Thyroid gland (tissue), 4 donors: ENCODE measurements around the gene KIF20B.

Source experiments
- POLR2A ChIP-seq, 2 donors: fragments of 450-650 bp; IDR thresholded peaks; one replicate each; pipeline ENCODE4 v1.6.1; 2017; ENCODE audit warnings: antibody characterized with exemption in 2 of 2, mild to moderate bottlenecking in 2 of 2, moderate library complexity in 1 of 2
- TF ChIP-seq, protein P1 (sequence below), 6 experiments: fragments of 200-600 bp in 3 of 6; fragments of 450-650 bp in 3 of 6; sonication (generic) in 3 of 6; IDR thresholded peaks; one replicate each; pipeline ENCODE4 v1.5.1; 2016 to 2019; ENCODE audit warnings: antibody characterized with exemption in 6 of 6, mild to moderate bottlenecking in 2 of 6, inconsistent platforms in 1 of 6, moderate library complexity in 1 of 6

DNA sequence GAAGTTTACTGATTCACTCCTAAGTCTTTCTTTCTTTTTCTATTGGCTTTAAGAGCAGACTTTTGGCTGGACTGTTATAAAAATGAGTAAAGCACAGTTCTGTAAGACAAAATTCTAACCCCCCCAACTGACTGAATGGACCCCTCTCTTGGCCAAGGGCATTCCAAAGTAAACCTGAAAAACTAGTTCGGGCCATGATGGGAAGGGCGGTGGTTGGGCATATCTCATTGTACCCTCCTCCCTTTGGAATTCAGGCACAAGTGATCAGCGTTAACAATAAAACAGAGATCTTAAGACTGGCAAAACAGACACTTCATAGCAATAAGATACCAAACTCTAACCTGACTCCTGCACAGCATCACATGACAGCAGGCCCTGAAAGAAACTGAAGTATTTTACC is 6.1 kb upstream of the KIF20B start:
- TF ChIP-seq POLR2A (IDR thresholded peaks at IDR 0.05) = no peak
- TF ChIP-seq, protein P1, sequence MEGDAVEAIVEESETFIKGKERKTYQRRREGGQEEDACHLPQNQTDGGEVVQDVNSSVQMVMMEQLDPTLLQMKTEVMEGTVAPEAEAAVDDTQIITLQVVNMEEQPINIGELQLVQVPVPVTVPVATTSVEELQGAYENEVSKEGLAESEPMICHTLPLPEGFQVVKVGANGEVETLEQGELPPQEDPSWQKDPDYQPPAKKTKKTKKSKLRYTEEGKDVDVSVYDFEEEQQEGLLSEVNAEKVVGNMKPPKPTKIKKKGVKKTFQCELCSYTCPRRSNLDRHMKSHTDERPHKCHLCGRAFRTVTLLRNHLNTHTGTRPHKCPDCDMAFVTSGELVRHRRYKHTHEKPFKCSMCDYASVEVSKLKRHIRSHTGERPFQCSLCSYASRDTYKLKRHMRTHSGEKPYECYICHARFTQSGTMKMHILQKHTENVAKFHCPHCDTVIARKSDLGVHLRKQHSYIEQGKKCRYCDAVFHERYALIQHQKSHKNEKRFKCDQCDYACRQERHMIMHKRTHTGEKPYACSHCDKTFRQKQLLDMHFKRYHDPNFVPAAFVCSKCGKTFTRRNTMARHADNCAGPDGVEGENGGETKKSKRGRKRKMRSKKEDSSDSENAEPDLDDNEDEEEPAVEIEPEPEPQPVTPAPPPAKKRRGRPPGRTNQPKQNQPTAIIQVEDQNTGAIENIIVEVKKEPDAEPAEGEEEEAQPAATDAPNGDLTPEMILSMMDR (IDR thresholded peaks at IDR 0.05) = no peak
